Nephron progenitor cell (in vitro differentiated cells): Measurements from ENCODE around the gene TRIAP1.

Experiments used
- DNase-seq: peaks from one replicate; pipeline ENCODE4 v3.0.0; 2021
- H3K27ac Mint-ChIP-seq: 2 replicates; pipeline ENCODE4 v1.8.0; 2021; ENCODE audit warnings: mild to moderate bottlenecking, moderate library complexity, mixed read lengths
- H3K27me3 Mint-ChIP-seq: 2 replicates; pipeline ENCODE4 v1.8.0; 2021; ENCODE audit warnings: mild to moderate bottlenecking, low read depth, mixed read lengths; ENCODE audit not compliant: poor library complexity
- H3K36me3 Mint-ChIP-seq: 2 replicates; pipeline ENCODE4 v1.8.0; 2021; ENCODE audit warnings: low read depth, mixed read lengths
- H3K4me1 Mint-ChIP-seq: 2 replicates; pipeline ENCODE4 v1.8.0; 2021; ENCODE audit warnings: mixed read lengths
- H3K4me3 Mint-ChIP-seq: 2 replicates; pipeline ENCODE4 v1.8.0; 2021; ENCODE audit warnings: mild to moderate bottlenecking, moderate library complexity, mixed read lengths
- H3K9me3 Mint-ChIP-seq: 2 replicates; pipeline ENCODE4 v1.8.0; 2021; ENCODE audit warnings: mild to moderate bottlenecking, moderate library complexity, mixed read lengths
- CTCF ChIP-seq: fragments of 200-600 bp; sonication (generic); IDR thresholded peaks from 2 replicates; pipeline ENCODE4 v1.5.0; 2021; ENCODE audit warnings: antibody characterized with exemption

TRIAP1 gene

GRCh38 chr12:120470150-120470784 is 24.1 kb upstream of the TRIAP1 start:
- peak; percentile 14 for DNase-seq

GRCh38 chr12:120469450-120470149 is 23.4 kb upstream of the TRIAP1 start, which contains the start of gene SRSF9:
Gene SRSF9 (minus strand): TSS chr12:120469748. CDS start chr12:120469609, 139 bp downstream.
- Mint-ChIP-seq H3K4me3 (peak within 1 kb of the TSS; percentile 93), H3K9me3 (no peaks in the 10 kb centered on the region), H3K36me3 (peaks cover 31% of the 10 kb centered on the region), H3K27me3 (peaks cover 7% of the 10 kb centered on the region), H3K4me1 (peaks cover 64% of the 10 kb centered on the region), H3K27ac (peak within 1 kb of the TSS; percentile 87)
- TF ChIP-seq CTCF, result peak; percentile 79
- DNase-seq, result peak; percentile 99

More at GRCh38 chr12:120470150-120470784, 24.1 kb upstream of the TRIAP1 start:
- H3K9me3 Mint-ChIP-seq, result no peaks in the 10 kb centered on the region
- no peak for TF ChIP-seq CTCF
- peaks cover 24% of the 10 kb centered on the region for H3K36me3 Mint-ChIP-seq
- H3K4me3 Mint-ChIP-seq, result peak overlapping the region; percentile 93
- H3K27me3 Mint-ChIP-seq, result peaks cover 7% of the 10 kb centered on the region
- peak overlapping the region; percentile 26 for H3K27ac Mint-ChIP-seq
- peaks cover 70% of the 10 kb centered on the region for H3K4me1 Mint-ChIP-seq

- no peak for TF ChIP-seq CTCF
- Mint-ChIP-seq H3K27me3 (peaks cover 7% of the 10 kb centered on the region), H3K4me1 (peaks cover 57% of the 10 kb centered on the region), H3K36me3 (peaks cover 37% of the 10 kb centered on the region), H3K27ac (peak overlapping the region; percentile 87), H3K4me3 (peak overlapping the region; percentile 93), H3K9me3 (no peaks in the 10 kb centered on the region)
- peak; percentile 56 for DNase-seq
Observed at GRCh38 chr12:120468821-120469449, 22.8 kb upstream of the TRIAP1 start.

- DNase-seq, result peak; percentile 33
- H3K4me1 Mint-ChIP-seq, result peaks cover 53% of the 10 kb centered on the region
- H3K4me3 Mint-ChIP-seq, result peak overlapping the region; percentile 93
Observed at GRCh38 chr12:120468325-120468820, 22.2 kb upstream of the TRIAP1 start.

GRCh38 chr12:120467439-120467838 is 21.3 kb upstream of the TRIAP1 start:
- TF ChIP-seq CTCF, result no peak
- H3K36me3 Mint-ChIP-seq, result peaks cover 52% of the 10 kb centered on the region
- DNase-seq, result no peak
- peaks cover 44% of the 10 kb centered on the region for H3K4me1 Mint-ChIP-seq
- H3K9me3 Mint-ChIP-seq, result no peaks in the 10 kb centered on the region
- peak overlapping the region; percentile 82 for H3K27ac Mint-ChIP-seq
- H3K4me3 Mint-ChIP-seq, result peak overlapping the region; percentile 93
- peaks cover 2% of the 10 kb centered on the region for H3K27me3 Mint-ChIP-seq

More at GRCh38 chr12:120468325-120468820, 22.2 kb upstream of the TRIAP1 start:
- Mint-ChIP-seq H3K9me3 (no peaks in the 10 kb centered on the region), H3K27me3 (peaks cover 7% of the 10 kb centered on the region), H3K27ac (peak overlapping the region; percentile 88), H3K36me3 (peaks cover 43% of the 10 kb centered on the region)
- no peak for TF ChIP-seq CTCF
